ENCODE results near the gene MYMK.

Gene MYMK

DNA sequence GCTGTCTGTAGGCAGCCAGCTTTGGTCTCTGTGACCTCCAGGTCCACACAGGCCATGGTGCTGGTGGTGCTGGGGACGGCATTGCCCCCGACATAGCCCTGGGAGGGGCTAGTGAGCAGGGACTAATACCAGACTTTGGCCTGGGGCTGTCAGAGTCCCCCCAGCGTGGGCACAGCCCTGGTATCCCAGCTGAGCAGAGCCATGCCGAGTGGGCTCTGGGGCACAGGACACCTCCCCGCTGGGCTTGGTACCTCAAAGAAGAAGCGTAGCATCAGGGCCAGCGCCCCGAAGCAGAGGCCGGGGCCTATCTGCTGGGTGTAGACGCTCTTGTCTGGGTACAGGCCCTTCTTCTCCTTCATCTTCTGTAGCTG is 9.5 kb downstream of the MYMK start:
- no peak overlapping the region for H3K4me3 ChIP-seq (ENCODE audit: low read depth, low read length)
- DNase-seq (ENCODE audit: low read depth): no peak
- TF ChIP-seq, protein P1, sequence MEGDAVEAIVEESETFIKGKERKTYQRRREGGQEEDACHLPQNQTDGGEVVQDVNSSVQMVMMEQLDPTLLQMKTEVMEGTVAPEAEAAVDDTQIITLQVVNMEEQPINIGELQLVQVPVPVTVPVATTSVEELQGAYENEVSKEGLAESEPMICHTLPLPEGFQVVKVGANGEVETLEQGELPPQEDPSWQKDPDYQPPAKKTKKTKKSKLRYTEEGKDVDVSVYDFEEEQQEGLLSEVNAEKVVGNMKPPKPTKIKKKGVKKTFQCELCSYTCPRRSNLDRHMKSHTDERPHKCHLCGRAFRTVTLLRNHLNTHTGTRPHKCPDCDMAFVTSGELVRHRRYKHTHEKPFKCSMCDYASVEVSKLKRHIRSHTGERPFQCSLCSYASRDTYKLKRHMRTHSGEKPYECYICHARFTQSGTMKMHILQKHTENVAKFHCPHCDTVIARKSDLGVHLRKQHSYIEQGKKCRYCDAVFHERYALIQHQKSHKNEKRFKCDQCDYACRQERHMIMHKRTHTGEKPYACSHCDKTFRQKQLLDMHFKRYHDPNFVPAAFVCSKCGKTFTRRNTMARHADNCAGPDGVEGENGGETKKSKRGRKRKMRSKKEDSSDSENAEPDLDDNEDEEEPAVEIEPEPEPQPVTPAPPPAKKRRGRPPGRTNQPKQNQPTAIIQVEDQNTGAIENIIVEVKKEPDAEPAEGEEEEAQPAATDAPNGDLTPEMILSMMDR (IDR thresholded peaks at IDR 0.05; ENCODE audit: insufficient read depth, low read depth, low read length, missing control alignments): no peak

DNA sequence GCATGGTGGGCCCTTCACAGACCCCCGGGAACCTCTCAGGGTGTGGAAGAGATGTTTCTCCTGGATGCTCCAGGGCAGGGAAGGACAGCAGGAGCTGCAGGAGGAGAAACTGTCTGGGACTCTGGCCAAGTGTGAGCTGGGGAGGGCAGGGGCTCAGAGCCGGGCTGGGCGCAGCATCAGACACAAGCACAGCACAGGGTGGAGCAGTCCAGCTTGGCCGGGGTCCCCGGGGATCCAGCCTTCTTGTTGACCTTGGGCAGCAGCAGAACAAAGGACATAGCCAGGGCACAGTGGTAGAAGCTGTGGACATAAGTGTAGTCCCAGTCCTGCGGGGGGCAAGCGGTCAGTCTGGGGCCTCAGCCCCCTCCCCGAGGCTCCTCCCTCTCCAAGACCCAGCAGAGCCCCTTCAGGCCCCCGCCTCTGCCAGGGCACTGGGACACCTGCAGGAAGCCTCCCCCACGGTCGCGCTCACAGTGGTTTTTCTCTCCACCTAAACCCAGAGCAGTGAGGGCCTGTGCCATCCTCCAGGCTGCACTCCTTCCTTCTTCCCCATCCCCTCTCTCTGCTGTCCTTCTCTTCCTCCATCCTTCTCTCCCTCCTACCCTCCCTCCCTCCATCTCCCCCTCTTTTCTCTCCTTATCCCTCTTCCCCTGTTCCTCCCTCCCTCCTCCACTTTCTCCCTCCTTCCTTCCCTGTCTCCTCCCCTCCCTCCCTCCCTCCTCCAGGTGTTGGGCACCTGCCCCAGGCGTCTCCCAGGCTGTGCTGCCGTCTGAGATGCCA is 10.1 kb downstream of the MYMK start:
- no peak for DNase-seq (ENCODE audit: low read depth)
- H3K4me3 ChIP-seq (ENCODE audit: low read depth, low read length): no peak overlapping the region
- TF ChIP-seq, protein P1 (IDR thresholded peaks at IDR 0.05; ENCODE audit: insufficient read depth, low read depth, low read length, missing control alignments): no peak

DNA sequence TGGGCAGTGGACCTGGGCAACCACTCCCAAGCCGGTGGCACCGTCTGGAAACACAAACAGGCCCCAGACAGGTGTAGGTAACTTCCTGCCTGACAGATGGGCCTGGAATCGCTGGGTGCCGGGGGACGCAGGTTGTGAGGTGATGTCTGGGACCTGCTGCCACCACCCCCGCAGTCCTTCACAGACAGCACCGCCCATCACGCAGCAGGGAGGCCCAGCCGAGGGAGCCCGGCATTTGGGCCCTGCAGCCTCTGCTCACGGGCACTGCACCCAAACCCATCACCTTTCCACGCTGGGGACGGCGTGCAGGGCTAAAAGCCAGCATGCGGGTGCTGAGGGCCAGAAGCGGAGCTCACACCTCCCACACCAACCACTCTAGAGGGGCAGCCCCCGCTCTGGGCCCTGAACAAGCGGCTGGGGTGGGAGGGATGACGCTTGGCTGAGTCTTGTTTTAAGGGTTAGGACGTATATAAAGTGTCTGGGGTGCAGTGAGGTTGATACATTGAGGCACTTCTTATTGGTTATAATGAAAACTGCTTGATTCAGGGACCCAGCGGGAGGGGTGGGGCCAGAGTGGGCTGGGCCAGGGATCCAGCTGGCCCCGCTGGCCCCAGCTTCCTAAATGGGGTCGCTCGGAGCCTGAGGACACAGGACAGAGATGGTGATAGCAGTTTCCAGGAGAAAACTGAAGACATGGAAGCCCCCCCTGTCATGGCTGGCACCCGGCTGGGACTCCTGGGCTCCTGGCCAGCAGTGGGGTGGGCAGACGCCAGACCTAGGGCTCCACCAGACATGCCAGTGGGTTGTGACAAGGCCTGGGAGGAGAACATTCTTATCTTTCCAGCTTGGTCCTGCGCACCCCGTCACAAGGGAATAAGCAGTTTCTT is 11.3 kb downstream of the MYMK start:
- TF ChIP-seq, protein P1 (IDR thresholded peaks at IDR 0.05; ENCODE audit: insufficient read depth, low read depth, low read length, missing control alignments): no peak
- DNase-seq (ENCODE audit: low read depth): no peak
- no peak overlapping the region for H3K4me3 ChIP-seq (ENCODE audit: low read depth, low read length)

DNA sequence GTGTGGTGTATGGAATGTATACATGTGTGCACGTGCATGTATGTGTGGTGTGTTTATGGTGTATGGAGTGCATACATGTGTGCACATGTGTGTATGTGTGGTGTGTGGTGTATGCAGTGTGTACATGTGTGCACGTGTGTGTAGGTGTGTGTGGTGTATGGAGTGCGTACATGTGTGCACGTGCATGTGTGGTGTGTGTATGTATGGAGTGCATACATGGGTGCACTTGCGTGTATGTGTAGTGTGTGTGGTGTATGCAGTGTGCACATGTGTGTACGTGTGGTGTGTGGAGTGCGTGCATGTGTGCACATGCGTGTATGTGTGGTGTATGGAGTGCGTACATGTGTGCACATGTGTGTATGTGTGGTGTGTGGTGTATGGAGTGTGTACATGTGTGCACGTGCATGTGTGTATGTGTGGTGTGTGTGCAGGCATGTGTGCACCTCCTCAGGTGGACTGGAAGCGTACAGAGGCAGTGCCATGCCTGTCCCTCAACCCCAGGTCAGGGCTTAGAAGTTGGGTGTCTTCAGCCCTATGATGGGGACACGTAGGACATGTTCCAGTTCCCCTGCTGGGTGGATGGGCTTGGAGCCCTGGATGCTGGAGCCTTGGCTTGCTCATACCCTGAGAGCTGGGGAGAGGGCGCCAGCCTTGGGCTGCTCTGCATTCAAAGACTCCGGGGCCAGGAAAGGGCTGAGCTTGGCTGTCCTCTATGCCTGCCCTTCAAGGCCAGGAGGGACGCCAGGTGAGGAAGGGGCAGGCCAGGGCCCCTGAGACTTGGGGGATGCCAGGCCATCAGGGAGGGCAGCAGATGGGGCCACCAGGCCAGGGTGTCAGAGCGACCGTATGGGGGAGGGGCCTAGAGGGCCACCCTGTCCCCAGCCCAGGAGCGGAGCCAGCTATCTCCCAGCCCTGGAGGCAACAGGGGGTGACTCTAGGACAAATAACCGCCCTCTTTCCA is 12.2 kb downstream of the MYMK start:
- no peak for DNase-seq (ENCODE audit: low read depth)
- TF ChIP-seq, protein P1 (IDR thresholded peaks at IDR 0.05; ENCODE audit: insufficient read depth, low read depth, low read length, missing control alignments): no peak
- H3K4me3 ChIP-seq (ENCODE audit: low read depth, low read length): no peak overlapping the region

DNA sequence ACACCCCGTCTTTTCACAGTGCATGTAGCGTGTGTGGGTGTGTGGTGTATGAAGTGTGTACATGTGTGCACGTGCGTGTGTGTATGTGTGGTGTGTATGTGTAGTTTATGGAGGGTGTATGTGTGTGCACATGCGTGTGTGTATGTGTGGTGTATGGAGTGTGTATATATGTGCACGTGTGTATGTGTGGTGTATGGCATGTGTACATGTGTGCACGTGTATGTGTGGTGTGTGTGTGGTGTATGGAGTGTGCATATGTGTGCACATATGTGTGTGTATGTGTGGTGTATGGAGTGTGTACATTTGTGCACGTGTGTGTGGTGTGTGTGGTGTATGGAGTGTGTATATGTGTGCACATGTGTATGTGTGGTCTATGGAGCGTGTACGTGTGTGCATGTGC is 13.2 kb downstream of the MYMK start:
- H3K4me3 ChIP-seq (ENCODE audit: low read depth, low read length): no peak overlapping the region
- TF ChIP-seq, protein P1 (IDR thresholded peaks at IDR 0.05; ENCODE audit: insufficient read depth, low read depth, low read length, missing control alignments): no peak
- DNase-seq (ENCODE audit: low read depth): no peak

DNA sequence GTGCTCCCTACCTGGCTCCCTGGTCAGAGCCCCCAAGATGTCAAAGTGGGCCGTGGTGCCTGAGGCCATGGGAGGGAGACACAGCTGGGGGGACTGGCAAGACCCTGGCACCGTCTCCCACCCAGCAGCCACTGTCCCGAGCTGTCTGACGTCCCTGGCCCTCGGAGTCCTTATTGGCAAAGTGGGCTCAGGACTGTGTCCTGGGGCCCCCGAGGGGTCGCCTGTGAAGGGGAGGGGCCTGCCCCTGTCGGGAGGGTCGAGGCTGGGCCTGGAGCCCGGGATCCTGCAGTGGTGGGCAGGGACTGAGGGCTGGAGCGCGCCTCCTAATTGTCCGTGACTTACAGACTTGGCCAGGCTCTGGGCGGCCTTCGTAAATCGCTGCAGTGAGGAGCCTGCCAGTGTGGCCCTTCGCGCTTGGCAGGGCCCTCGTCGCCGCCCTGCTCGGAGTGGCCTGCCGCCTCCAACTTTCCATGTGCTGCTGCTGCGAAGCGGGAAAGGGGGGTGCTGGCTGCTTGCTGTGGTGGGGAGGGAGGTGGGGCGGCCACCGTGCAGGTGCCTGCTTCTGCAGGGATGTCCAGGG is 13.7 kb downstream of the MYMK start:
- TF ChIP-seq, protein P1 (IDR thresholded peaks at IDR 0.05; ENCODE audit: insufficient read depth, low read depth, low read length, missing control alignments): no peak
- no peak for DNase-seq (ENCODE audit: low read depth)
- no peak overlapping the region for H3K4me3 ChIP-seq (ENCODE audit: low read depth, low read length)
